HG03571 (cell line): Measurements from ENCODE around the gene DPYSL4.

Experiments
- ATAC-seq: cut with Tn5 transposase; IDR thresholded peaks from one replicate; pipeline ENCODE4 v1.9.1; 2021; ENCODE audit not compliant: unreplicated experiment

DPYSL4 gene

GRCh38 chr10:132239126-132240031 is 52.6 kb downstream of the DPYSL4 start:
- no peak for ATAC-seq

DNA sequence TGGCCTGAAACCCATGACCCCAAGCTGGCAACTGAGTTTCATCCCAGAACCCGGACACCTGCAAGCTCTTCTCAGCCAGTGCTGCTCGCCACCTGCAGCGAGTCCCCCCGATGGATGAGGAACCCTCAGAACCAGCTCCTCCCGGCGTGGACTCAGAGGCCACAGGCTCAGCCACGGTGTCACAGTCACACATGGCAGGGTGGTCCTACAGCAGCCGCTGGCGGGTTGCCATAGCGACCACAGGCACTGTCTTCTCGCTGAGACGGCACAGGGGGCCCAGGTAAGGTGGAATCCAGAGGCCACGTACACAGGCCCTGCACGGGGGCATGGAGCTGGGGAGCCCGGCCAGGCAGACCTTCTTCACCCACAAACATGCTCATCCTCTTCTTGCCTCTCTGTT is 53.4 kb downstream of the DPYSL4 start:
- no peak for ATAC-seq

DNA sequence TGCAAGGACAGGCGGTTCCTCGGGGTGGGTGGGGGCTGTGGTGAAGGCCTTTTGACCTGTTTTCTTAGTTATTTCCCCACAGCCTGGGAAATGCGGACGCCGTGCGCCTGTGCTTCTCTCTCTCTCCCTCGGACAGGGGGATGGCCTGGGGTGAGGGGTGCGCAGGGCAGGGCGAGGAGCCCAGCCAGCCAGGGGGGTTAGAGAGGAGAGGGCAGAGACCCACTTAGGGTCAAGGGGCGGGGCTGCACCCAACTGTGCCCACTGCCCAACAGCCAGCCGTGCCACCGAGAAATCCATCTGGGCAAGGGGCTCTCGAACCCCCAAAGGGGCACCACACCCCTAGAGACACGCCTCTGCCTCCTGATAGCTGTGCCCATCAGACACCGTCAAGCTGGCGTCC is 53.8 kb downstream of the DPYSL4 start:
- no peak for ATAC-seq

- no peak for ATAC-seq
Observed at GRCh38 chr10:132241086-132241485, 54.3 kb downstream of the DPYSL4 start.

- no peak for ATAC-seq
Observed at GRCh38 chr10:132241496-132241895, 54.7 kb downstream of the DPYSL4 start.

GRCh38 chr10:132242103-132242840 is 55.5 kb downstream of the DPYSL4 start:
- ATAC-seq = no peak

DNA sequence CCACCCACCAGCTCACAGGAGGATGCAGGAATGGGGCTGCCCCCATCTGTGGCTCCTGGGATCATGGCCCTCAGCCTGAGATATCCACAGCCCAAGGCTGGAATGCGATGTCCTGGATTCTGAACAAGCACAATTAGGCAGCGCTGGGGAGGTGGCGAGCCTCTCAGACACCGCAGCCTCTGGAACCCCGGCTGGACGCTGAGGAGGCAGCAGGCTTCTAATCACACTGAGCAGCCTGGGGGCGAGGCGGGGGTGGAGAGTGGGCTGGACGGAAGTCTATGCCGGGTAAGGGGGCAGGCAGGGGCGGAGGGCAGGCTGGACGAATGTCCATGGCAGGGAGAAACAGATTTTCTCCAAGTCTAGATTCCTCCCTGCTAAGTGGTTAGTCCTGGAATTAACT is 56.4 kb downstream of the DPYSL4 start:
- no peak for ATAC-seq

DNA sequence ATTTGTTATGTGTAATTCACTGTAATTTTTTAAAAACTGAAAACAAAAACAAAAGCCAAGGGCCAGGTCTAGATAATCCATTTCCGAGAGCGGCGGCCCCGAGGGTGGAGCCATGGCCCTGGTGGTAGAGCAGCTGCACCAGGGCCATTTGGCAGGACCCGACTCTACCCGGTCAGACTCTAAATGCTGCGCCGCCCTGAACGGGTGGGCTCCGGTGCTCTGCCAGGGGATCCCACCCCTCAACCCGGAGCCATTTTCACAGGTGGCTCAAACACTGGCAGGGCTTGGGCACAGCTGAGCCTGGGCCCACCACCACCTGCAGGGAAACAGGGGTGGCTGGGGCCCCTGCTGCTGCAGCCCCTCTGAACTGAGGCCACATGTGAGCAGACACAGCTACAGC is 56.9 kb downstream of the DPYSL4 start:
- no peak for ATAC-seq

- ATAC-seq = no peak
Observed at GRCh38 chr10:132245056-132245455, 58.3 kb downstream of the DPYSL4 start.

GRCh38 chr10:132246296-132246695 is 59.5 kb downstream of the DPYSL4 start:
- ATAC-seq = no peak

GRCh38 chr10:132247943-132248342 is 61.2 kb downstream of the DPYSL4 start:
- no peak for ATAC-seq

GRCh38 chr10:132248455-132249225 is 61.9 kb downstream of the DPYSL4 start:
- no peak for ATAC-seq

DNA sequence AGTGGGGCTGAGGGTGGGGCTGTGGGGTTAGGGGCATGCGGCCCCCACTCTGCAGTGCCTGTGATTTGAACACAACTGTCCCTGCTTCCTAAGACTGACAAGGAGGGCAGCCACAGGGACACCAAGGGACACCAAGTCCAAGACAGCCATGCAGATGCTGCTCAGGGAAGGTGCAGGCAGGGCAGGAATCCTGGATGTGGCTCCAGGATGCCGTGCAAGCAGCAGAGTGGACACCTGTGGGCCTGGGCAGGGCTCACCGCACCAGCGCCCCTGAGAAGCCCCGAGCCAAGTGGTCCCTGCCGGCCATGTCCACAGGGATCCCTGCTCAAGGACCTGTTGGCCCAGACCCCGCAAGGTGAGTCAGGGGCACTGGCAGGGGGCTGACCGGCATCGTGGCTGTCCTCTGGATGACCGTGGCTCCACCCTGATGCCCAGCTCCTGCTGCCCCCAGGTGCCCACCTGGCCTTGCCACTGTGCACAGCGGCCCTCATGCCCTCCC is 62.5 kb downstream of the DPYSL4 start:
- no peak for ATAC-seq

GRCh38 chr10:132249824-132250375 is 63.2 kb downstream of the DPYSL4 start:
- no peak for ATAC-seq

DNA sequence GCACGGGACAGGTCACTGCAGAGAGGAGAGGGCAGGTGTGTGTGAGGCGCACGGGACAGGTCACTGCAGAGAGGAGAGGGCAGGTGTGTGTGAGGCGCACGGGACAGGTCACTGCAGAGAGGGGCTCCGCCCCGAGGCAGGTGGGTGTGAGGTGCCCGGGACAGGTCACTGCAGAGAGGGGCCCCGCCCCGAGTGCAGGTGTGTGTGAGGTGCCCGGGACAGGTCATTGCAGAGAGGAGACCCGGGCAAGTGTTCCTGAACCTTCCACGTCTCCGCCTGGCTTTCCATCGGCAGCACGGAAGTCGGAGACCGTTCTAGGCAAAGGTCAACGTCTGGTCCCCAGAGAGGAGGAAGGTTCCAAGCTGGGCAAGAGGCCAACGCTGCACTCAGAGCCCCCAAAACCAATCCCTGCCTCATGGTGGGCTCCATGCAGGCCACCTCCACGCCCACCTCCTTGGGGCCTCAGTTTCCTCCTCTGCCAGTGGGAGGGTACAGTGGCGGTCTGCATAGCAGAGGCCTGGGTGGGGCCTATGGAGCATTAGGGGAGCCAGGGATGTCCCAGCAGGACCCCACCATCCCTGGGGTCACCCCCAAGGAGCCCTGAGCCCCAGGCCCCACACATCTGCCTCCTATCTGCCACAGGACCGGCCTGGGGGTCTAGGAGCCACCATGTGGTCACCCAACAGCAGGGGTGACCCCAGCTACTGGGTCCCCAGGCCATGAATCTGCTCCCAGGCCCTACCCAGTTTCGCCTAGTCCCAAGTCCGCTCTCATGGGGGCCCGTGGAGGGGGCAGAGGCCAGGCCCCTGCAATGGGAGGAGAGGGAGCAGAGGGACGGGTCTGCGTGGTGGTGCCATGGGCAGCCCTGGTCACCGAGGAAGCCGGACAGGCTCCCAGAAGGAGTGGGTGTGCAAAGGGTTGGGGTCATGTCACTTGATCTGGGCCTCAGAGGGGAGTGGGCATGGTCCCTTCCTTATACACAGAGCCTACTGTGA is 64.0 kb downstream of the DPYSL4 start:
- no peak for ATAC-seq

- ATAC-seq = no peak
Observed at GRCh38 chr10:132251928-132252327, 65.2 kb downstream of the DPYSL4 start.

GRCh38 chr10:132252412-132252811 is 65.7 kb downstream of the DPYSL4 start:
- ATAC-seq = no peak

DNA sequence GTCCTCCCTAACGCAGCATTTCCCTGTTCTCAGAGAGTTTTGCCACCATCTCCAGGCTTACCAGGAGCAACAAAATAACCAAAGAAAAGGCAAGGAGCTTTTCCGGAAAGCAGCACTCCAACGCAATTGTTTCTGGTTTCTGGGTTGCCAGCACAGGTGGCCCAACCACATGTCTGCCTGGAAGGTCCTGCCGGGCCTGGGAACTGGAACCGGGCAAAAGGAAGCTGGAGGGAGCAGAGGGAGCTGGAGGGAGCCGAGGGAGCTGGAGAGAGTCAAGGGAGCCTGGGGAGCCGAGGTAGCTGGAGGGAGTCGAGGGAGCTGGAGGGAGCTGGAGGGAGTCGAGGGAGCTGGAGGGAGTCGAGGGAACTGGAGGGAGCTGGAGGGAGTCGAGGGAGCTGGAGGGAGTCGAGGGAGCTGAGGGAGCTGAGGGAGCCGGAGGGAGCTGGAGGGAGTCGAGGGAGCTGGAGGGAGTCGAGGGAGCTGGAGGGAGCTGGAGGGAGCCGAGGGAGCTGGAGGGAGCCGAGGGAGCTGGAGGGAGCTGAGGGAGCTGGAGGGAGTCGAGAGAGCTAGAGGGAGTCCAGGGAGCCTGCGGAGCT is 66.4 kb downstream of the DPYSL4 start:
- no peak for ATAC-seq

DNA sequence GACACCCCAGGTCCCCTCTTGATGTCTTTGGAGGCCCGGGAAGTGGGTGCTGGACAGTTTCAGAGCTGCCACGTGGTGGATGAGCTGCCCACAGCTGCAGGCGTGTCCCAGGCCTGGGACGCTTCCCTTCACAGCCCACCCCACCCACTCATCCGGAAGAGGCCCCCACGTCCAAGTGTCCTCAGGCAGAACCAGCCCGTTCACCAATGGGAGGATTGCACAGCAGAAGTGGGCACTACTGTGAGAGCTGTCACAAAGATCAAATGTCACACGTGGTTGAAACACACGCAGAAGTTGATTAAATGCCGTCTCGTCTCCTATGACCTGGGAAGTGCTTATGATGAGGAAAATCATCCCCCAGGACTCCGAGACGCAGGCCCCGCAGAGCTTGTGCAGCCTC is 68.1 kb downstream of the DPYSL4 start:
- ATAC-seq = no peak
